GM08714 (cell line): Measurements from ENCODE around the gene CDK4.
"Not testable (repeated sequence)": the region's sequence is repeated elsewhere in the genome, so short reads cannot be mapped to it uniquely, and the experiment has no call there.

ENCODE experiments used
- H3K4me3 ChIP-seq: fragments of 200-500 bp; sonication (Bioruptor generic); 2 replicates; pipeline ENCODE4 v1.5.1; 2014; ENCODE audit warnings: mild to moderate bottlenecking, low read length, inconsistent platforms
- ZNF274 ChIP-seq: IDR thresholded peaks from 2 replicates; pipeline ENCODE4 v1.6.1; 2012; ENCODE audit warnings: mild to moderate bottlenecking, low read depth, low read length

The CDK4 gene

DNA sequence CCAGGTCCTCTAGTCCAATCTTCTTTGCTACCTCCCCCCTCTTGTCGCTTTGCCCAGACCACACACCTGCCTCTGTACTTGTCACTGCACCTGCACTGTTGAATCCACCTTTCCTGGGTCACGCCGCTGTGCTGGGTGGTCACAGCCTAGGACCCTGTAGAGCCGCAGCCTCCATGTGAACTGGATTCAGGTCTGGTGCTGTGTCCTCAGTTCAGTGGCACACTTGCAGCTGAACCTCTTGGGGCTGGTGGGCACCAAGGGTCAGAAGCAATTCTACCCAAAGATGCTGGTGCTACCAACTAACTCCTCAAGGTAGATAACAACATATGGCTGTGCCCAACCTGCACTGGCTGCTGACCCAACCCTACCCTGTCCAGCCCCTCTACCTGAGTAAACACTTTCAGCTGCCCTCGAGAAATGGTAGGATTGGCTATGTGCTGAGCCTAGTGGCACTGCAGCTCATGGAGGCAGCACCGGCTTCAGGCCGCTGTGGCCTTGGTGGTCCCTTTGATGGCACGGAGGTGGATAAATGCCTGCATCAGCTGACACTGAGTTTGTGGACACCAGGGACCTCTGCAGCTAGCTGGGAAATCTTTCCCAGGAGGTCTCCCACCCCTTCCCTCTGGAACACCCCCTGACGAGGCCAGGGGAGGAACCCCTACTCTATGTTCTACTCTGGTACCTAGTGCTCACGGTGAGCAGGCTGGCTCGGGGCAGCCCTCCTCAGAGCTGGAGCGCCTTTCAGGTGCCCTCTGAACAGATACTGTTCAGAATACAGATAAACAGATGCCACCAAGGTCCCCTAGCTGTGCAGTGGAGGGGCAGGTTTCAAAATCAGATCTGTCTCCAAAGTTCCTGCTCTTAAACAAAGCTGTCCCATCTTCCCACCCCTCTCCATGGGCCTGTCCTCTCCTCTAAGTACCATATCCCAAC, 27.8 kb downstream of the CDK4 start:
- H3K4me3 ChIP-seq, result no peak overlapping the region
- no peak for TF ChIP-seq ZNF274

DNA sequence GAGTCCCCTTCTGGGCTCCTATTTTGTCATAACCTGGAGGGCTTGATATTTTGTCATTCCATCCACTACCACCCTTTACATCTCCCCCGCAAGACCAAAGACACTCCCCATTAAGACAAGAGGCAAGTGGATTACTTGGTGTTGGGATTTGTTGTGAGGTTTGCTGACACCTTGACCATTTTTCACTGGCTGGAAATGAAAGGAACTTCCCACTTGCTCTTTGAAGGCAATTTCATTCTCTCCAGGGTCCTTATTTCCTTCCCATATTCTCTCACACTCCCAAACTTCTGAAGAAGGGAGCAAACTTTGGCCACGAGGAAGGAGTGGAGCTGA, 28.5 kb downstream of the CDK4 start:
- TF ChIP-seq ZNF274, result no peak
- no peak overlapping the region for H3K4me3 ChIP-seq

DNA sequence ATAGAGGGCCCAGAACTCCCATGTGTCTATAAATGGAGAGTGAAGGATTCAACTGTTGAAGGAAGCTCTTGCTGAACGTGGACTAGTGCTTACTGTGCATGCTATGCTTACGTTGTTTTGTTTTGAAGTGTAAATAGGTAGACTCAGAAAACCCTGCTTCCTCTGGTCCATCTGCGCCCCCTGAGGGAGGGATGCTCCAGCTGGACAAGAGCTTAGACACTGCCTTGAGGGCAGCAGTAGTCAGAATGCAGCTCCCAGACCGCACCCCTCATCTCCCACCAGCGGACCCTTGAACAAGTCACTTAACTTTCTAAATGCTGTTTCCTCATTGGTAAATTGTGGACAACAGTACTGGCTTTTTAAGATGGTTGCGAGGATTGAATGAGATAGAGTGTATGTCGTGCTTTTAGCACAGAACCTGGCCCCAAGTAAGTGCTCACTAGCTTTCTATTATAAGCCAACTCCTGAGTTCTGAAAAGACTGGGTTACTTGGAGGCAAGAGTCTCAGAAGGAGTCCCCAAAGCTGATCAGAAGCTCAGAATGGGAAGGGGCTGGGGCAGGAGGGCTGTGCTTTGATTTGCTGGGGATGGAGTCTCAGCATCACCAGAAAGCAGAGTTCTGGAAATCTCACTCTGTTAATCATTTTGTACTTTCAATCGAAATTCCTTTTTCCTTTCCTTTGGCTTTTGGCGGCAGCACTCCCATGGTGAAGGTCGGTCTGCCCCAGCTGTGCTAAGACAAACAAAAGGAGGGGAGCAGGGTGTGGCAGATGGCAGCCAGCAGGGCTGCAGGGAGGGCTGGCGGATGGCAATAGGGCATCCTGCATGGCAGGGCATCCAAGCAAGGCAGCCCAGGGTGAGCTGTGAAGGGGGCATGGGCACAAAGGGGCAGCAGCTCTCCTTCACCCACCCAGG, 29.1 kb downstream of the CDK4 start:
- no peak for TF ChIP-seq ZNF274
- H3K4me3 ChIP-seq, result no peak overlapping the region

DNA sequence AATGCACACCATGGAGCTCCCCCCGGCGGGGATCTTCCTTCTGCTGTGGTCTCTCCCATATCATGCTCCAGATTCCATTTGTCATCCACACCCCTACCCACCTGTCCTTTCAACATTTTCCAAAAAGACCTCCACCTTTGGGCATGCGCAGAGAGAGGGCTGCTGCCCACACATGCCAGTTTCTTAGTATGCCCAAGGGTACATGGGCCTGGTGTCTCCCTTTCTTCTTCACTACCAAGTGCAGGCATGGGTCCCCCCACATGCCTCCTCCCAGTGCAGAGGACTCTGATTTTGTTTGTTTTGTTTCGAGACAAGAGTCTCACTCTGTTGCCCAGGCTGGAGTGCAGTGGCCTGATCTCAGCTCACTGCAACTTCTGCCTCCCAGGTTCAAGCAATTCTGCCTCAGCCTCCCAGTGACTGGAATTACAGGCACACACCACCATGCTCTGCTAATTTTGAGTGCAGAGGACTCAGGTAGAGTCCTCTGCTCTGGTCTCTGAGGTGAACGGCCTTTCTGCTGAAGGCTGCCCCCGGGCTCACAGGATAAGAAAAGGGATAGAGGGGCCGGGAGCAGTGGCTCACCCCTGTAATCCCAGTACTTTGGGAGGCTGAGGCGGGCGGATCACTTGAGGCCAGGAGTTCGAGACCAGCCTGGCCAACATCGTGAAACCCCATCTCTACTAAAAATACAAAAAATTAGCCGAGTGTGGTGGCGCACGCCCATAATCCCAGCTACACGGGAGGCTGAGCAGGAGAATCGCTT, 30.1 kb downstream of the CDK4 start:
- not testable (repeated sequence) for H3K4me3 ChIP-seq

DNA sequence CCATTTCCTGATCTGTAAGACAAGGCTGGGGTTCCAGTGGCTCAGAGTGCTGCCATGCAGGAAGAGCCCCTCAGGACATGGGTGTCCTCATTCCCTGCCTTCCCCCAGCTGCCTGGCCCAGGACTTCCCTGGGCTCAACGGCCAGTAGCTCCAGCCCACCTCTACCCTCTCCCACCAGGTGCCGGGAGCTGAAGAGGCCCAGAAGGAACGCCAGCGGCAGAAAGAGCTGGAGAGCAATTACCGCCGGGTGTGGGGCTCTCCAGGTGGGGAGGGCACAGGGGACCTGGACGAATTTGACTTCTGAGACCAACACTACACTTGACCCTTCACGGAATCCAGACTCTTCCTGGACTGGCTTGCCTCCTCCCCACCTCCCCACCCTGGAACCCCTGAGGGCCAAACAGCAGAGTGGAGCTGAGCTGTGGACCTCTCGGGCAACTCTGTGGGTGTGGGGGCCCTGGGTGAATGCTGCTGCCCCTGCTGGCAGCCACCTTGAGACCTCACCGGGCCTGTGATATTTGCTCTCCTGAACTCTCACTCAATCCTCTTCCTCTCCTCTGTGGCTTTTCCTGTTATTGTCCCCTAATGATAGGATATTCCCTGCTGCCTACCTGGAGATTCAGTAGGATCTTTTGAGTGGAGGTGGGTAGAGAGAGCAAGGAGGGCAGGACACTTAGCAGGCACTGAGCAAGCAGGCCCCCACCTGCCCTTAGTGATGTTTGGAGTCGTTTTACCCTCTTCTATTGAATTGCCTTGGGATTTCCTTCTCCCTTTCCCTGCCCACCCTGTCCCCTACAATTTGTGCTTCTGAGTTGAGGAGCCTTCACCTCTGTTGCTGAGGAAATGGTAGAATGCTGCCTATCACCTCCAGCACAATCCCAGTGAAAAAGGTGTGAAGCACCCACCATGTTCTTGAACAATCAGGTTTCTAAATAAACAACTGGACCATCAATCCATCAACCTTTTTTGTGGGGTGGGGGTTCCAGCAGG, 31.2 kb downstream of the CDK4 start:
- H3K4me3 ChIP-seq, result no peak overlapping the region
- no peak for TF ChIP-seq ZNF274

DNA sequence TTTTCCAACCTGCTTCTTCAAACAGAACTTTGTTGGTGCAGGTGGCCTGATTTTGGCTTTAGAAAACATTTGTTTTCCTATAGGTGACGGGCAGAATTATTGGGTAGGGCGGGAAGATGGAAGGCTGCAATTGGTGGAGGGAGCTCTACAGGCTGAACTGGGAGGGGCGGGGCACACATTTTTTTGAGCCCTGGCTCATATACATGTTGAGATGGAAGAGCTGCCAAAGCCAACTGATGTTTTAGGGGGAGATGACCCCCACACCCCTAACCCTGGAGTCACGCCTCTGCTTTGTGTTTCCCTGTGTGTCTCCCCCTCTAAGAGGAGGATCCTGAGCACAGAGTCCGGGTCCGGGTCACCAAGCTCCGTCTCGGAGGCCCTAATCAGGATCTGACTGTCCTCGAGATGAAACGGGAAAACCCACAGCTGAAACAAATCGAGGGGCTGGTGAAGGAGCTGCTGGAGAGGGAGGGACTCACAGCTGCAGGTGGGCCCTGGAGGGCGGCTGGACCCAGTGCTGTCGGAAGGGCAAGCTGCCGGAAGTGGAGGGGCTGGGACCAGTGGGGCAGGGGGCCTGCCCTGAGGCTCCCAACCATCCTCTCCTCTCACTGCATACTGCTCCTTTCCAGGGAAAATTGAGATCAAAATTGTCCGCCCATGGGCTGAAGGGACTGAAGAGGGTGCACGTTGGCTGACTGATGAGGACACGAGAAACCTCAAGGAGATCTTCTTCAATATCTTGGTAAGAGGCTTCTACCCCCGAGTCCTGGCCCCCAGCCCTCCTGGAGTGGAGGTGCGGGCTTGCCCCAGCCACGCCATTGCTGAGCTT, 32.1 kb downstream of the CDK4 start:
- TF ChIP-seq ZNF274, result no peak

DNA sequence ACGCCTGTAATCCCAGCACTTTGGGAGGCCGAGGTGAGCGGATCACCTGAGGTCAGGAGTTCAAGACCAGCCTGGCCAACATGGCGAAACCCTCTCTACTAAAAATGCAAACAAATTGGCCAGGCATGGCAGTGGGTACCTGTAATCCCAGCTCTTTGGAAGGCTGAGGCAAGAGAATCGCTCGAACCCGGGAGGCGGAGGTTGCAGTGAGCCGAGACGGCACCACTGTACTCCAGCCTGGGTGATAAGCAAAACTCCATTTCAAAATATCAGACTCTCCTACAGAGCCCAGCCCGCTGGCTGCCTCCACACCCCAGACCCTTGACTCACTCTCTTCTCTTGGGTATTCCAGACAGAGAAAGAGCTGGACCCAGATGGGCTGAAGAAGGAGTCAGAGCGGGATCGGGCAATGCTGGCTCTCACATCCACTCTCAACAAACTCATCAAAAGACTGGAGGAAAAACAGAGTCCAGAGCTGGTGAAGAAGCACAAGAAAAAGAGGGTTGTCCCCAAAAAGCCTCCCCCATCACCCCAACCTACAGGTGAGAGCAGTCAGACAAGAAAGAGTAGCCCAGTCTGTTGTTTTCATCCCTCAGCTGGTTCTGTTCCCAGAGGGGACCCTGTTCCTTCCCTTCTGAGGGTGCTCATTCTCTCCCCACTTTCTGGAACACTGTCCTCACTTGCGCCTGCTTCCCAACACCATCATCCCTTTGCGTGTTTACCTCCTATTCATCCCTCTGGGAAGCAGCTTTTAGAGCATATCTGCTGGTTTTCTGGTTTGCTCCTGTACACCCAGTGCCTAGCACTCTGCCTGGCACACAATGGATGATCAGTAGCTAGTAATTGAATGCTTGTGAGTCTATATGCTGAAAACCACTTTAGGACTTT, 33.2 kb downstream of the CDK4 start:
- no peak overlapping the region for H3K4me3 ChIP-seq
- no peak for TF ChIP-seq ZNF274

More for the DNA sequence above, 32.1 kb downstream of the CDK4 start:
- H3K4me3 ChIP-seq, result no peak overlapping the region

DNA sequence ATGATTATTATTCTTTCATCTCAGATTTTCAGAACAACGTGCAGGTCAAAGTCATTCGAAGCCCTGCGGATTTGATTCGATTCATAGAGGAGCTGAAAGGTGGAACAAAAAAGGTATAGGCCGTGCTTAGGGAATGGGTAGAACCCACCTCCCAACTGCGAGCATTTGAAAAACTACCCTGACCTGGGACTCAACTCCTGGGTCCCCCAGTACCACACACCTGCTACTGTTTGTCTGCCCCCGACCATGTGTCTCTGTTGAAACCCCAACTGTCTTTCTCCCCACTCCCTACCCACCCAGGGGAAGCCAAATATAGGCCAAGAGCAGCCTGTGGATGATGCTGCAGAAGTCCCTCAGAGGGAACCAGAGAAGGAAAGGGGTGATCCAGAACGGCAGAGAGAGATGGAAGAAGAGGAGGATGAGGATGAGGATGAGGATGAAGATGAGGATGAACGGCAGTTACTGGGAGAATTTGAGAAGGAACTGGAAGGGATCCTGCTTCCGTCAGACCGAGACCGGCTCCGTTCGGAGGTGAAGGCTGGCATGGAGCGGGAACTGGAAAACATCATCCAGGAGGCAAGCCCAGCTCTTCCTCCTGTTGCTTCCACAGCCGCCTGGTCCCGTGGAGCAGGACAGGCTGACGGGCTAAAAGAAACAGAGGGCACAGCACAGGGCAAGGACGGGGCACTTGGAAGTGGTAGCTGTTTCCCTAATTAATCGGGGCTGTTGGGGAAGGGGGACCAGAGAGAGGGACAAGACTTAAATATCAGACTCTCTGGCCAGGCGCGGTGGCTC, 34.1 kb downstream of the CDK4 start:
- no peak overlapping the region for H3K4me3 ChIP-seq
- no peak for TF ChIP-seq ZNF274

DNA sequence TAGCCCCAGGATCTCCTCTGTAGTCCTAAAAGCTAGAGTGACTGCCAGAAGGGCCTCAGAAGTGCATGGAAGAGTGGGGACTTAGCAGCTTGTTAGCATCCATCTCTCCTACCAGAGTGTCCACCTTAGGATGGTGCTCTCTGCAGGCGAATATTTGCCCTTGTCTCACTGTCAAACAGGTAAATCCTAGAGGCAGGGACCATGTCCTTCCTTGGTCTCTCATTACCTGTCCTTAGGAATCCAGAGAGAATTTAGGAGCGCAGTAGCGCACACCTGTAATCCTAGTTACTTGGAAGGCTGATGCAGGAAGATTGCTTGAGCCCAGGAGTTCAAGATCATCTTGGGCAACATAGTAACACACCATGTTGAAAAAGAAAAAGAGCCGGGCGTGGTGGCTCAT, 35.0 kb downstream of the CDK4 start:
- no peak for TF ChIP-seq ZNF274

DNA sequence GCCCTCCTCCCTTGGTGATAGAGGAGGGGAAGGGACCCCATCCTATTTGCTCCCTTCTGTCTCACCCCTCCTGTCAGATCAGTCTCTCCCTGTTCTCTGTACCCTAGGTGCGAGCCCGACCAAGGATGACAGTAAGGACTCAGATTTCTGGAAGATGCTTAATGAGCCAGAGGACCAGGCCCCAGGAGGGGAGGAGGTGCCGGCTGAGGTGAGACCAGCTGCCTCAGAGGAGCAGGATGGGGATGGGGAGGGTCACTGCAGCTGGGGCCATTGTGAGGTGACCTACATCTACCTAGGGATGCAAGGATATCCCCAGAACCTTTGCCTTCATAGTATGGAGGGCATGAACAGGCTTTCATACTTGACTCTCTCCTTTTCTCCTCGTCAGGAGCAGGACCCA, 35.8 kb downstream of the CDK4 start:
- no peak for TF ChIP-seq ZNF274
- no peak overlapping the region for H3K4me3 ChIP-seq

More for the DNA sequence above, 35.0 kb downstream of the CDK4 start:
- H3K4me3 ChIP-seq, result no peak overlapping the region

DNA sequence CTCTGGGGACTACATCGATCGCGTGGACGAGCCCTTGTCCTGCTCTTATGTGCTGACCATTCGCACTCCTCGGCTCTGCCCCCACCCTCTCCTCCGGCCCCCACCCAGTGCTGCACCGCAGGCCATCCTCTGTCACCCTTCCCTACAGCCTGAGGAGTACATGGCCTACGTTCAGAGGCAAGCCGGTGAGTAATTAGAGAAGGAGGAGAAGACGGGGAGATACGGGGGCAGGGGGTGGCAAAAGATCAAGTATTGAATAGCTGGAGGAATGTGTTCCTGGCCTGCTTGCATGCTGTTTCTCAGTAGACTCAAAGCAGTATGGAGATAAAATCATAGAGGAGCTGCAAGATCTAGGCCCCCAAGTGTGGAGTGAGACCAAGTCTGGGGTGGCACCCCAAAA, 36.3 kb downstream of the CDK4 start:
- TF ChIP-seq ZNF274, result no peak
- H3K4me3 ChIP-seq, result no peak overlapping the region

DNA sequence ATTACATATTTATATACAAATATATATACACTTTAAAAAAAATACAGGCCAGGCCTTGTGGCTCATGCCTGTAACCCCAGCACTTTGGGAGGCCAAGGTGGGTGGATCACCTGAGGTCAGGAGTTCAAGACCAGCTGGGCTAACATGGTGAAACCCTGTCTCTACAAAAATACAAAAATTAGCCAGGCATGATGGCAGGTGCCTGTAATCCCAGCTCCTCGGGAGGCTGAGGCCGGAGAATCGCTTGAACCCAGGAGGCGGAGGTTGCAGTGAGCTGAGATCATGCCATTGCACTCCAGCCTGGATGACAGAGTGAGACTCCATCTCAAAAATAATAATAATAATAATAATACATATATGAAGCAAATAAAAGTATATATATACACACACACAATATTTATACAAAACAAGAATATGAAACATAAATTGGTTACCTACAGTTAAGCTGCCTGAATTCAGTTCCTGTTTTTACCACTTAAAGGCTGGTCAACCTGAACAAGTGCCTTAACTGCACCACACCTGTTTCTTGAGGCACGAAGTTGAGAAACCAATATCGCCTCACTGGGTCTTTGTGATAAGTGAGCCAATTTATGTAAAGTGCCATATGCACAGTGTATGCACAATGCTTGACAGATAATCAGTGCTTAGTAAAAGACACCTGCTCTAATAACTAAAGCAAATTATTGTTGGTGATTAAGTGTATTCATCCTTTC, 36.9 kb downstream of the CDK4 start:
- not testable (repeated sequence) for H3K4me3 ChIP-seq
